Mesodermal cell (in vitro differentiated cells): ENCODE data around the gene NME7.

Experiments
- H3K27ac ChIP-seq: 2 replicates; pipeline ENCODE4 v1.7.0; 2013; ENCODE audit warnings: mild to moderate bottlenecking, low read depth, low read length, moderate library complexity; ENCODE audit not compliant: severe bottlenecking
- H3K36me3 ChIP-seq: 2 replicates; pipeline ENCODE4 v1.7.1; 2013; ENCODE audit warnings: mild to moderate bottlenecking, low read length, moderate library complexity; ENCODE audit not compliant: control insufficient read depth, insufficient read depth
- H3K4me1 ChIP-seq: one replicate; pipeline ENCODE4 v1.7.1; 2013; ENCODE audit warnings: mild to moderate bottlenecking, low read length; ENCODE audit not compliant: insufficient read depth, control insufficient read depth, poor library complexity, severe bottlenecking
- H3K4me3 ChIP-seq: 2 replicates; pipeline ENCODE4 v1.7.0; 2013; ENCODE audit warnings: low read length, control low read depth, mild to moderate bottlenecking; ENCODE audit not compliant: insufficient read depth, poor library complexity, severe bottlenecking; ENCODE audit errors: extremely low read depth
- H3K9me3 ChIP-seq: 2 replicates; pipeline ENCODE4 v1.7.1; 2013; ENCODE audit warnings: mild to moderate bottlenecking, low read length, moderate library complexity; ENCODE audit not compliant: control insufficient read depth
- WGBS, 2 experiments: methylation state at CpG; one replicate each; pipeline ENCODE4 v1.1.5; 2013; ENCODE audit warnings: missing lambda C conversion rate in 2 of 2; ENCODE audit not compliant: insufficient coverage in 2 of 2; 5-methylcytosine and 5-hydroxymethylcytosine counted together

Gene NME7

GRCh38 chr1:169106095-169106920 lies 261.3 kb downstream of the NME7 start, which contains the start of gene ATP1B1:
Gene ATP1B1, plus strand, starts transcription at chr1:169106690. Its CDS starts 140 bp downstream, at chr1:169106830.
- Histone ChIP-seq H3K4me3 (peak within 1 kb of the TSS; percentile 85), H3K27ac (peak within 1 kb of the TSS; percentile 86), H3K36me3 (peaks cover 2% of the 10 kb centered on the region), H3K9me3 (no peaks in the 10 kb centered on the region), H3K4me1 (peaks cover 50% of the 10 kb centered on the region)
- 0 to 1% methylated on average over 35 to 53 of the region's 100 CpGs for whole genome bisulfite sequencing, 2 experiments

DNA sequence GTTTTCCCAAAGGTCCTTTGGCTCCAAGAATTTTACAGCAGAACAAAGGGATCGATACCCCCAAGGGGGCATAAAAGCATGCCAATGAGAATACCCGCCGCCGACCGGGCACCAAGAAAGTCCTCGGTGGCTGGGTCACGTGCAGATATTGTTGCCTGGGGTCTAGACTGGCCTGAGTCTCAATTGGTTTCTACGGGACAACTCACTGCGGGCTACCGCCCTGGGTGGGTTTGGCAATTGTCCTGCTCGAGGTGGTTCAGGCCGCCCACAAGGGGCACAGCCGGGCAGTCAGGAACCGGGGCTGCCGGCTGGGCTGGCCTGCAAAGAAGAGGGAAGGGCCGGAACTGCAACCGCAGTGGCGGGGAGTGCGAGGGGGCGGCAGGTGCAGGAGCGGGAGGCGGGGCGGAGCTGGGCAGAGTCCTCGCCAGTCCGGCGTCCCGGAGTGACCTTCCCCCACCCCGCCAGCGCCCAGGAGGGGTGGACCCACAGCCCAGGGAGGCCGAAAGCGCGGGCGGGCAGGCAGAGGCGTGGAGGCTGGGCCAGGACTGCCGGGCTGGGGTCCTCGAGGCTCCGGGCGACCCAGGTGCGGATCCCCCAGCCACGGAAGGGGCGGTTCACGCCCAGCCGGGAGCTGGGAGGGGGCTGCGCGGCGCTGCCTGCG lies 262.0 kb downstream of the NME7 start:
- H3K27ac ChIP-seq = peak overlapping the region; percentile 86
- 8 to 10% methylated on average over 27 to 37 of the region's 47 CpGs for WGBS, 2 experiments

DNA sequence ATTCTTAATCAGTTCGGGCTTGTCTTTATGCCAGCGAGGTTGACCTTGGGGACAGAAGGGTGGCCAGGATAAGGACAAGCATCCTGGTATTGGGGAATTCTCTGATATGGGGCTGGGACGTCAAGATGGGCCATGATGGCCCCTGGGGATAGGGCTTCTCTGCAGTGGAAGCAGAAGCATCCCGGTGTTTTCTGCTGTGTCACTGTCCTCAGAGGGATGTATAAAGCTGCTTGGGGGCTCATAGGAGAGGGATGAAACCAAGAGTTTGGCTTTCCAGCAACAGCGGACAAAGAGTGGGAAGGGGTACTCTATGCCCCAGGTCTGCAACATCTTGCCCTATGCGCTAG lies 262.5 kb downstream of the NME7 start:
- no peak overlapping the region for H3K27ac ChIP-seq
- H3K4me3 ChIP-seq = peak overlapping the region; percentile 85
- WGBS, 2 experiments = 83 to 85% methylated on average over 6 of the region's 6 CpGs

More for the DNA sequence above, 262.0 kb downstream of the NME7 start:
- no peaks in the 10 kb centered on the region for H3K9me3 ChIP-seq
- H3K36me3 ChIP-seq = no peaks in the 10 kb centered on the region
- H3K4me1 ChIP-seq = peaks cover 50% of the 10 kb centered on the region
- H3K4me3 ChIP-seq = peak overlapping the region; percentile 85

GRCh38 chr1:169103480-169103893 lies 264.1 kb downstream of the NME7 start:
- Histone ChIP-seq H3K4me3 (no peak overlapping the region), H3K9me3 (no peaks in the 10 kb centered on the region), H3K27ac (no peak overlapping the region), H3K4me1 (peaks cover 41% of the 10 kb centered on the region), H3K36me3 (no peaks in the 10 kb centered on the region)
- WGBS, 2 experiments = 84 to 97% methylated on average over 3 to 6 of the region's 6 CpGs

More for the DNA sequence above, 262.5 kb downstream of the NME7 start:
- no peaks in the 10 kb centered on the region for H3K36me3 ChIP-seq
- H3K4me1 ChIP-seq = peaks cover 50% of the 10 kb centered on the region
- no peaks in the 10 kb centered on the region for H3K9me3 ChIP-seq

GRCh38 chr1:169103002-169103401 lies 264.6 kb downstream of the NME7 start:
- 96 to 98% methylated on average over 3 to 5 of the region's 5 CpGs for WGBS, 2 experiments
- Histone ChIP-seq H3K4me1 (peaks cover 37% of the 10 kb centered on the region), H3K4me3 (no peak overlapping the region), H3K36me3 (no peaks in the 10 kb centered on the region), H3K9me3 (no peaks in the 10 kb centered on the region), H3K27ac (peak overlapping the region; percentile 55)

GRCh38 chr1:169102567-169102966 lies 265.0 kb downstream of the NME7 start:
- WGBS, 2 experiments = 48 to 78% methylated on average over 1 to 3 of the region's 4 CpGs
- H3K9me3 ChIP-seq = no peaks in the 10 kb centered on the region
- H3K4me1 ChIP-seq = peaks cover 33% of the 10 kb centered on the region
- H3K27ac ChIP-seq = peak overlapping the region; percentile 55
- no peak overlapping the region for H3K4me3 ChIP-seq
- no peaks in the 10 kb centered on the region for H3K36me3 ChIP-seq

DNA sequence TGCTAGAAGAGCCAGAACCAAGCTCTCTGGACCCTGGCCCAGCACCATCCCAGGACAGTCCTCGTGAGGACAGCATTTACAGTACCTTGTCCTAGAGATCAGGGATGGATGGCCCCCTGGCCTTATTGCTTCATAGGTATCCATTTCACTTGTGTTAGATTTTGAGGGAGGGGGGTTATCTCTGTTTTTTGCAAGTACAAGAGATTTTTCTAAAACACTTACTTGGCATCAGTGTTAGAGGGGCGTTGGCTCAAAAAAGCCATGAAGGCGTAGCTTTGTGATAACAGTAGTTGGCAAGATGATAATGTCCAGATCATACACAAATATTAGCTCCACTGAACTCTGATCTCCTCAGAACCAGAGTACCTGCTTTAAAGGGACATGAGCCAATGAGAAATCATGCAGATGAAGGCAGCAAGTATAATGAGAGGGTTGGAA lies 266.9 kb downstream of the NME7 start:
- peaks cover 33% of the 10 kb centered on the region for H3K4me1 ChIP-seq
- H3K27ac ChIP-seq = no peak overlapping the region
- no peaks in the 10 kb centered on the region for H3K9me3 ChIP-seq
- WGBS, 2 experiments = 100% methylated on average over 1 of the region's 3 CpGs; no CpG with 5 or more reads in 1 of the 2 experiments
- no peaks in the 10 kb centered on the region for H3K36me3 ChIP-seq
- no peak overlapping the region for H3K4me3 ChIP-seq

DNA sequence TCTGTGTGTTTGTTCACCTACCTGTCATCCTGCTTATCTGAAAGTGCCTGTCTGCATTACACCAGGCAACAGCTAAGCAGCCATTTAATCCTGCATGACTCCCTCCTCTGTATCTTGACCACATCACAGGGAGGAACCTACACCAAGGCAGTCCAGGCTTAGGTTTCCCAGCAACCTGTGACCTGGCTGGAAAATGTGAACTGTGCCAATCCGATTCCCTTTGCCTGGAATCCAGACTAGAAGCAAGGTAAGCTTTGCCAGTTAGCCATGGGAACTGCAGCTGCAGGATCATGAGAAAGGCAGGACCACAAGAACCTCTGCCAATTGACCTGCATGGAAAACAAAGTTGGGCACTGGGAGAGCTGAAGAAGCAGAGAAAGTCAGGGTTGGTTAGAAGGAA lies 267.4 kb downstream of the NME7 start:
- H3K4me3 ChIP-seq = no peak overlapping the region
- H3K9me3 ChIP-seq = no peaks in the 10 kb centered on the region
- H3K4me1 ChIP-seq = peaks cover 33% of the 10 kb centered on the region
- H3K27ac ChIP-seq = no peak overlapping the region
- WGBS, 2 experiments = 83 to 85% methylated on average over 1 of the region's 1 CpG
- H3K36me3 ChIP-seq = no peaks in the 10 kb centered on the region

DNA sequence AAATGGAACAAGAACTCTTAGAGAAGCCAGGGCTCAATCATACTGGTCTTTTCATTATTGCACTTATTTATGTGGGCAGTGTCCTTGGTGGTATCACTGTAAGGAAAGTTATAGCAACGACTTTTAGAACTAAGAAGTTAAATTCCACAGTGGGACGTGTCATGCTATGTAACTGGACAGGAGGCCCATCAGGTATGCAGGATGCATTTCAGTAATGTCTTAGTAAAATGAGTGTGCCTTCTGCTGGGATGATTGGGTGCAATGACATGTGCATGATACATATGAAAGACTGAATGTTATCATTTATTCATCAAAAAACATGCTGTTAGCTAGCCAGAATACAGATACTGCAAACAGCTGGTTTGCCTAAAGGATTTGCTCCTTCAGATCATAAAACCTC lies 268.0 kb downstream of the NME7 start:
- no peaks in the 10 kb centered on the region for H3K36me3 ChIP-seq
- no peaks in the 10 kb centered on the region for H3K9me3 ChIP-seq
- peaks cover 33% of the 10 kb centered on the region for H3K4me1 ChIP-seq
- no peak overlapping the region for H3K4me3 ChIP-seq
- WGBS, 2 experiments = 95 to 100% methylated on average over 2 of the region's 2 CpGs
- no peak overlapping the region for H3K27ac ChIP-seq

DNA sequence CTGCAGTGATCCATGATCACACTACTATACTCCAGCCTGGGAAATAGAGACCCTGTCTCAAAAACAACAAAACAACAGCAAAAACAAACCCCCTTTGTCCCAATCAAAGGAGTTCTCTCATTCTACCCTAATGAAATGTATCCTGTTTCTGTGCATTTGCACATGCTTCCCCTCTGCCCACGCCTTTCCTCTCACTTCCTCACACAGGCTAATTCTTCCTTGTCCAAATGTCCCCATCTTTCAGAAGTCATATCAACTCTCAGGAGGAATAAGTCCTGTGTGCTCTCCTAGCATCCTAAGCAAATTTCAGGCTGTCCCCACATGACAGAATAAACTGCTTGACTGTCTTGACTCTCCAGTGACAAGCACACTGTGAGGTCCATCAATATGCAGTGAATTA lies 269.2 kb downstream of the NME7 start:
- Histone ChIP-seq H3K9me3 (no peaks in the 10 kb centered on the region), H3K27ac (no peak overlapping the region), H3K36me3 (no peaks in the 10 kb centered on the region), H3K4me3 (no peak overlapping the region), H3K4me1 (peaks cover 32% of the 10 kb centered on the region)
- WGBS, 2 experiments = 92 to 95% methylated on average over 1 of the region's 1 CpG
